NT2/D1 (cell line): ENCODE data around the gene KIF4A.

Experiments used
- DNase-seq: peaks from one replicate; pipeline ENCODE4 v3.0.0-alpha.2; 2011; ENCODE audit warnings: low read depth, low spot score
- H3K27me3 ChIP-seq: 2 replicates; pipeline ENCODE4 v1.6.0; 2011; ENCODE audit warnings: mild to moderate bottlenecking; ENCODE audit not compliant: insufficient read length, insufficient read depth
- H3K36me3 ChIP-seq: 2 replicates; pipeline ENCODE4 v1.6.1; 2011; ENCODE audit warnings: mild to moderate bottlenecking, low read length, mixed read lengths; ENCODE audit not compliant: insufficient read depth, insufficient read length
- H3K4me1 ChIP-seq: 2 replicates; pipeline ENCODE4 v1.5.1; 2011; ENCODE audit not compliant: insufficient read depth, insufficient read length
- H3K4me3 ChIP-seq: 2 replicates; pipeline ENCODE4 v1.5.1; 2011; ENCODE audit warnings: low read depth; ENCODE audit not compliant: insufficient read length
- H3K9ac ChIP-seq: 2 replicates; pipeline ENCODE4 v1.6.0; 2011; ENCODE audit warnings: low read depth; ENCODE audit not compliant: insufficient read length
- H3K9me3 ChIP-seq: 2 replicates; pipeline ENCODE4 v1.5.1; 2011; ENCODE audit warnings: mild to moderate bottlenecking, low read length; ENCODE audit not compliant: insufficient read depth
- SUZ12 ChIP-seq: IDR thresholded peaks from 2 replicates; pipeline ENCODE4 v1.6.1; 2011; ENCODE audit not compliant: insufficient read length, insufficient read depth; ENCODE audit errors: extremely low read depth
- YY1 ChIP-seq: IDR thresholded peaks from 2 replicates; pipeline ENCODE4 v1.6.1; 2011; ENCODE audit not compliant: insufficient read length, insufficient read depth
- ZNF274 ChIP-seq: IDR thresholded peaks from 2 replicates; pipeline ENCODE4 v1.6.1; 2011; ENCODE audit warnings: mild to moderate bottlenecking, low read depth, low read length

The KIF4A gene

GRCh38 chrX:70444326-70444945, 154.5 kb downstream of the KIF4A start, which contains the start of gene DLG3:
TSS of gene DLG3 (plus strand) at chrX:70444835. CDS start at chrX:70445202, 367 bp downstream.
- TF ChIP-seq YY1 (no peak), ZNF274 (no peak)
- H3K4me1 ChIP-seq: peaks cover 2% of the 10 kb centered on the region
- no peak for DNase-seq
- H3K9ac ChIP-seq: no peak within 1 kb of the TSS
- H3K9me3 ChIP-seq: no peaks in the 10 kb centered on the region
- peaks cover 50% of the 10 kb centered on the region for H3K27me3 ChIP-seq
- H3K36me3 ChIP-seq: no peaks in the 10 kb centered on the region
- peak within 1 kb of the TSS; percentile 15 for H3K4me3 ChIP-seq

- DNase-seq: no peak
- H3K9me3 ChIP-seq: no peaks in the 10 kb centered on the region
- no peak overlapping the region for H3K9ac ChIP-seq
- TF ChIP-seq SUZ12 (no peak), ZNF274 (no peak), YY1 (no peak)
- no peaks in the 10 kb centered on the region for H3K36me3 ChIP-seq
- H3K27me3 ChIP-seq: peaks cover 50% of the 10 kb centered on the region
- H3K4me3 ChIP-seq: peak overlapping the region; percentile 15
- H3K4me1 ChIP-seq: peaks cover 2% of the 10 kb centered on the region
Observed at GRCh38 chrX:70444946-70445656, 155.2 kb downstream of the KIF4A start.

- Histone ChIP-seq H3K36me3 (no peaks in the 10 kb centered on the region), H3K4me3 (no peak overlapping the region), H3K4me1 (peaks cover 2% of the 10 kb centered on the region), H3K9ac (no peak overlapping the region), H3K27me3 (peaks cover 50% of the 10 kb centered on the region), H3K9me3 (no peaks in the 10 kb centered on the region)
- no peak for TF ChIP-seq ZNF274
- no peak for TF ChIP-seq YY1
- TF ChIP-seq SUZ12: no peak
- DNase-seq: no peak
Observed at GRCh38 chrX:70445951-70446350, 156.0 kb downstream of the KIF4A start.

- H3K9ac ChIP-seq: no peak overlapping the region
- no peaks in the 10 kb centered on the region for H3K9me3 ChIP-seq
- no peak for DNase-seq
- peaks cover 2% of the 10 kb centered on the region for H3K4me1 ChIP-seq
- no peak for TF ChIP-seq ZNF274
- TF ChIP-seq YY1: no peak
- TF ChIP-seq SUZ12: no peak
- H3K4me3 ChIP-seq: no peak overlapping the region
- peaks cover 50% of the 10 kb centered on the region for H3K27me3 ChIP-seq
- no peaks in the 10 kb centered on the region for H3K36me3 ChIP-seq
Observed at GRCh38 chrX:70446380-70447350, 156.8 kb downstream of the KIF4A start.

- no peak overlapping the region for H3K4me3 ChIP-seq
- no peaks in the 10 kb centered on the region for H3K36me3 ChIP-seq
- no peak for TF ChIP-seq SUZ12
- TF ChIP-seq YY1: no peak
- no peak for TF ChIP-seq ZNF274
- peaks cover 32% of the 10 kb centered on the region for H3K27me3 ChIP-seq
- no peaks in the 10 kb centered on the region for H3K9me3 ChIP-seq
- no peak overlapping the region for H3K9ac ChIP-seq
- DNase-seq: no peak
- H3K4me1 ChIP-seq: peaks cover 8% of the 10 kb centered on the region
Observed at GRCh38 chrX:70449457-70449966, 159.6 kb downstream of the KIF4A start.

- H3K36me3 ChIP-seq: peaks cover 6% of the 10 kb centered on the region
- H3K27me3 ChIP-seq: peaks cover 10% of the 10 kb centered on the region
- H3K9me3 ChIP-seq: no peaks in the 10 kb centered on the region
- H3K4me1 ChIP-seq: peaks cover 8% of the 10 kb centered on the region
- DNase-seq: no peak
- TF ChIP-seq ZNF274: no peak
- no peak for TF ChIP-seq YY1
- no peak for TF ChIP-seq SUZ12
- H3K4me3 ChIP-seq: peak overlapping the region; percentile 59
- peak overlapping the region; percentile 80 for H3K9ac ChIP-seq
Observed at GRCh38 chrX:70452143-70452733, 162.3 kb downstream of the KIF4A start.
